ENCODE measurements around the gene TXNDC11.

DNA sequence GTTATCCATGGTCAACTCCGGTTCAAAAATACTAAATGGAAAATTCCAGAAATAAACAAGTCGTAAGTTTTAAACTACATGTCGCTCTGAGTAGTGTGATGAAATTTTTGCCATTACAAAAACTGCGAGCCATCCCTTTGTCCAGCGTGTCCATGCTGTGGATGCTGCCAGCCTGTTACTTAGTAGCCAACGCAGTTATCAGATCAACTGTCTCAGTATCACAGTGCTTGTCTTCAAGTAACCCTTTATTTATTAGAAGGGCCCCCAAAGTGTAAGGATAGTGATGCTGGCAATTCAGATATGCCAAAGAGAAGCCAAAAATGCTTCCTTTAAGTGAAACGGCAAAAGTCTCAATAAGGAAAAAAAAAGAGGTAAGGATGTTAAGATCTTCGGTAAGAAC lies 50.5 kb downstream of the TXNDC11 start:
- no peak for TF ChIP-seq EZH2 (IDR thresholded peaks at IDR 0.05; ENCODE audit: borderline replicate concordance, low read length)
- TF ChIP-seq, protein P1, sequence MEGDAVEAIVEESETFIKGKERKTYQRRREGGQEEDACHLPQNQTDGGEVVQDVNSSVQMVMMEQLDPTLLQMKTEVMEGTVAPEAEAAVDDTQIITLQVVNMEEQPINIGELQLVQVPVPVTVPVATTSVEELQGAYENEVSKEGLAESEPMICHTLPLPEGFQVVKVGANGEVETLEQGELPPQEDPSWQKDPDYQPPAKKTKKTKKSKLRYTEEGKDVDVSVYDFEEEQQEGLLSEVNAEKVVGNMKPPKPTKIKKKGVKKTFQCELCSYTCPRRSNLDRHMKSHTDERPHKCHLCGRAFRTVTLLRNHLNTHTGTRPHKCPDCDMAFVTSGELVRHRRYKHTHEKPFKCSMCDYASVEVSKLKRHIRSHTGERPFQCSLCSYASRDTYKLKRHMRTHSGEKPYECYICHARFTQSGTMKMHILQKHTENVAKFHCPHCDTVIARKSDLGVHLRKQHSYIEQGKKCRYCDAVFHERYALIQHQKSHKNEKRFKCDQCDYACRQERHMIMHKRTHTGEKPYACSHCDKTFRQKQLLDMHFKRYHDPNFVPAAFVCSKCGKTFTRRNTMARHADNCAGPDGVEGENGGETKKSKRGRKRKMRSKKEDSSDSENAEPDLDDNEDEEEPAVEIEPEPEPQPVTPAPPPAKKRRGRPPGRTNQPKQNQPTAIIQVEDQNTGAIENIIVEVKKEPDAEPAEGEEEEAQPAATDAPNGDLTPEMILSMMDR (conservative IDR thresholded peaks at IDR 0.05 in 1 of 2, IDR thresholded peaks at IDR 0.05 in 1 of 2; ENCODE audit: extremely low read depth in 1 of 2, insufficient read depth in 1 of 2, low read depth in 1 of 2, low read length in 2 of 2): no peak
